HL-60 (cell line): ENCODE measurements around the gene CACNA1C.

Experiments used
- DNase-seq, 2 experiments: peaks; one replicate each; pipeline ENCODE4 v3.0.0-alpha.2; 2010 to 2020; ENCODE audit warnings: low read depth in 1 of 2, low spot score in 1 of 2
- H3K27ac ChIP-seq: fragments of 250-450 bp; sonication (Bioruptor Pico); replicated peaks from 2 replicates; pipeline ENCODE4 v1.5.1; 2020; ENCODE audit warnings: mild to moderate bottlenecking, moderate library complexity
- H3K27me3 ChIP-seq: fragments of 250-450 bp; sonication (Bioruptor Pico); 2 replicates; pipeline ENCODE4 v1.5.1; 2021; ENCODE audit warnings: mild to moderate bottlenecking, moderate library complexity; ENCODE audit not compliant: insufficient read depth, poor library complexity, severe bottlenecking
- H3K4me3 ChIP-seq: replicated peaks from 2 replicates; pipeline ENCODE4 v1.5.1; 2011; ENCODE audit warnings: mild to moderate bottlenecking, control low read depth, low read length; ENCODE audit not compliant: insufficient read depth
- CTCF ChIP-seq: IDR thresholded peaks from one replicate; pipeline ENCODE4 v1.5.1; 2011; ENCODE audit warnings: low read length, control low read depth, inconsistent platforms; ENCODE audit not compliant: insufficient read depth
- GABPA ChIP-seq: IDR thresholded peaks from 2 replicates; pipeline ENCODE4 v1.6.1; 2012; ENCODE audit warnings: low read depth
- POLR2AphosphoS5 ChIP-seq: IDR thresholded peaks from 2 replicates; pipeline ENCODE4 v1.6.1; 2012; ENCODE audit warnings: low read depth
- REST ChIP-seq: IDR thresholded peaks from 2 replicates; pipeline ENCODE4 v1.6.1; 2012; ENCODE audit warnings: low read depth; ENCODE audit not compliant: insufficient replicate concordance
- SPI1 ChIP-seq: IDR thresholded peaks from 2 replicates; pipeline ENCODE4 v1.6.1; 2012; ENCODE audit warnings: low read depth, mild to moderate bottlenecking, borderline replicate concordance

CACNA1C gene

GRCh38 chr12:2057041-2057794 is 4.4 kb downstream of the CACNA1C start:
- H3K4me3 ChIP-seq, result no peak overlapping the region
- H3K27ac ChIP-seq, result no peak overlapping the region
- peak in 1 of 2 experiments; percentile 72 for DNase-seq
- peaks cover 25% of the 10 kb centered on the region for H3K27me3 ChIP-seq
- TF ChIP-seq CTCF (peak; percentile 50), REST (no peak)

- Histone ChIP-seq H3K27ac (no peak overlapping the region), H3K27me3 (peaks cover 24% of the 10 kb centered on the region), H3K4me3 (no peak overlapping the region)
- TF ChIP-seq REST (no peak), GABPA (no peak), POLR2AphosphoS5 (no peak), SPI1 (no peak), CTCF (no peak)
- no peak for DNase-seq
Measured at GRCh38 chr12:2057795-2058408, 5.1 kb downstream of the CACNA1C start.

- no peak for TF ChIP-seq CTCF
- TF ChIP-seq GABPA, result no peak
- TF ChIP-seq SPI1, result no peak
- no peak for TF ChIP-seq POLR2AphosphoS5
- no peak for TF ChIP-seq REST
- no peak overlapping the region for H3K27ac ChIP-seq
- H3K4me3 ChIP-seq, result no peak overlapping the region
- DNase-seq, result no peak
- H3K27me3 ChIP-seq, result peaks cover 20% of the 10 kb centered on the region
Measured at GRCh38 chr12:2058837-2059236, 6.0 kb downstream of the CACNA1C start.
